ENCODE data around the gene PP2D1.
"Not testable (repeated sequence)": the region's sequence is repeated elsewhere in the genome, so short reads cannot be mapped to it uniquely, and the experiment has no call there.

PP2D1 gene

GRCh38 chr3:20007960-20008359 lies 4.1 kb downstream of the PP2D1 start:
- DNase-seq (ENCODE audit: low read depth) = no peak
- TF ChIP-seq CTCF (IDR thresholded peaks at IDR 0.05; ENCODE audit: low read depth, low read length, missing control alignments) = no peak
- no peak overlapping the region for H3K4me3 ChIP-seq (ENCODE audit: low read depth, low read length)

GRCh38 chr3:20001932-20002331 lies 10.1 kb downstream of the PP2D1 start:
- TF ChIP-seq CTCF (IDR thresholded peaks at IDR 0.05; ENCODE audit: low read depth, low read length, missing control alignments) = no peak
- no peak for DNase-seq (ENCODE audit: low read depth)
- H3K4me3 ChIP-seq (ENCODE audit: low read depth, low read length) = no peak overlapping the region

GRCh38 chr3:19997502-19997901 lies 14.6 kb downstream of the PP2D1 start:
- H3K4me3 ChIP-seq (ENCODE audit: low read depth, low read length) = no peak overlapping the region
- DNase-seq (ENCODE audit: low read depth) = no peak
- no peak for TF ChIP-seq CTCF (IDR thresholded peaks at IDR 0.05; ENCODE audit: low read depth, low read length, missing control alignments)

GRCh38 chr3:19994796-19995195 lies 17.3 kb downstream of the PP2D1 start:
- H3K4me3 ChIP-seq (ENCODE audit: low read depth, low read length) = no peak overlapping the region
- DNase-seq (ENCODE audit: low read depth) = no peak
- no peak for TF ChIP-seq CTCF (IDR thresholded peaks at IDR 0.05; ENCODE audit: low read depth, low read length, missing control alignments)

GRCh38 chr3:19988904-19989303 lies 23.2 kb downstream of the PP2D1 start:
- DNase-seq (ENCODE audit: low read depth); H3K4me3 ChIP-seq (ENCODE audit: low read depth, low read length): not testable (repeated sequence)

GRCh38 chr3:19972054-19972453 lies 40.0 kb downstream of the PP2D1 start:
- no peak for TF ChIP-seq CTCF (IDR thresholded peaks at IDR 0.05; ENCODE audit: low read depth, low read length, missing control alignments)
- no peak overlapping the region for H3K4me3 ChIP-seq (ENCODE audit: low read depth, low read length)
- DNase-seq (ENCODE audit: low read depth) = no peak

GRCh38 chr3:19970327-19970726 lies 41.7 kb downstream of the PP2D1 start:
- TF ChIP-seq CTCF (IDR thresholded peaks at IDR 0.05; ENCODE audit: low read depth, low read length, missing control alignments) = no peak
- no peak overlapping the region for H3K4me3 ChIP-seq (ENCODE audit: low read depth, low read length)

GRCh38 chr3:19967812-19968211 lies 44.3 kb downstream of the PP2D1 start:
- TF ChIP-seq CTCF (IDR thresholded peaks at IDR 0.05; ENCODE audit: low read depth, low read length, missing control alignments) = no peak
- DNase-seq (ENCODE audit: low read depth) = no peak
- H3K4me3 ChIP-seq (ENCODE audit: low read depth, low read length) = no peak overlapping the region

More at GRCh38 chr3:19970327-19970726, 41.7 kb downstream of the PP2D1 start:
- no peak for DNase-seq (ENCODE audit: low read depth)

All from GM12864 (cell line).